ENCODE measurements around the gene BMP10. TPM values are rescaled to one million over a fixed set of nuclear protein-coding genes. Genes with fewer than 3 reads are reported as not detected.

BMP10 gene
- total and polyA plus RNA-seq, 2 of the 8 experiments (the other 6 are each of a cell fraction or from before 2014, with no cell fraction given), result not detected

DNA sequence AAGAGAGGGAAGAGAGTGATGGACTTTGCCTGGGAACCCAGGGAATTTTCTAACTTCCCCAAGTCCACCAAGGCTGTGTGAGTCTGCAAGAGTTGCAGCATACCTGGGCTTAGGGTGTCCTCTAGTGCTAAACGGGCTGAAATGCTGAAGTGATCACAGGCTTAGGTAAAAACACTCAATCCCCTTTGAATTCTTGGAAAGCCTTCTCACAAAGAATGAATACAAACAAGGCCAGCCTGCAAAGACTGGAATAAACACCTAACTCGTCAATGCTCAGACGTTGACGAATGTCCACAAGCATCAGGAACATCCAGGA is 30.0 kb upstream of the BMP10 start (continued):
- TF ChIP-seq RXRA (IDR thresholded peaks at IDR 0.05; ENCODE audit: insufficient read depth, low read depth, low read length), result no peak
- TF ChIP-seq SP1 (IDR thresholded peaks at IDR 0.05; ENCODE audit: low read depth, low read length), result no peak
- TF ChIP-seq, protein P1, sequence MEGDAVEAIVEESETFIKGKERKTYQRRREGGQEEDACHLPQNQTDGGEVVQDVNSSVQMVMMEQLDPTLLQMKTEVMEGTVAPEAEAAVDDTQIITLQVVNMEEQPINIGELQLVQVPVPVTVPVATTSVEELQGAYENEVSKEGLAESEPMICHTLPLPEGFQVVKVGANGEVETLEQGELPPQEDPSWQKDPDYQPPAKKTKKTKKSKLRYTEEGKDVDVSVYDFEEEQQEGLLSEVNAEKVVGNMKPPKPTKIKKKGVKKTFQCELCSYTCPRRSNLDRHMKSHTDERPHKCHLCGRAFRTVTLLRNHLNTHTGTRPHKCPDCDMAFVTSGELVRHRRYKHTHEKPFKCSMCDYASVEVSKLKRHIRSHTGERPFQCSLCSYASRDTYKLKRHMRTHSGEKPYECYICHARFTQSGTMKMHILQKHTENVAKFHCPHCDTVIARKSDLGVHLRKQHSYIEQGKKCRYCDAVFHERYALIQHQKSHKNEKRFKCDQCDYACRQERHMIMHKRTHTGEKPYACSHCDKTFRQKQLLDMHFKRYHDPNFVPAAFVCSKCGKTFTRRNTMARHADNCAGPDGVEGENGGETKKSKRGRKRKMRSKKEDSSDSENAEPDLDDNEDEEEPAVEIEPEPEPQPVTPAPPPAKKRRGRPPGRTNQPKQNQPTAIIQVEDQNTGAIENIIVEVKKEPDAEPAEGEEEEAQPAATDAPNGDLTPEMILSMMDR (IDR thresholded peaks at IDR 0.05; ENCODE audit: control extremely low read depth in 1 of 3, insufficient read depth in 1 of 3, low read depth in 1 of 3, low read length in 3 of 3), result peak in 2 of 3 experiments; percentile 72 to 79; a peak in 3 of 4 replicates
- no peak for TF ChIP-seq BCL11A (IDR thresholded peaks at IDR 0.05; ENCODE audit: low read depth in 2 of 2, low read length in 2 of 2)
